GM18517 (cell line): Measurements from ENCODE around the gene GARIN1A.
"Not testable (repeated sequence)": the region's sequence is repeated elsewhere in the genome, so short reads cannot be mapped to it uniquely, and the experiment has no call there.

Experiments used
- ATAC-seq: cut with Tn5 transposase; IDR thresholded peaks from one replicate; pipeline ENCODE4 v1.9.1; 2021; ENCODE audit warnings: mild to moderate bottlenecking, moderate library complexity; ENCODE audit not compliant: unreplicated experiment

Gene GARIN1A

DNA sequence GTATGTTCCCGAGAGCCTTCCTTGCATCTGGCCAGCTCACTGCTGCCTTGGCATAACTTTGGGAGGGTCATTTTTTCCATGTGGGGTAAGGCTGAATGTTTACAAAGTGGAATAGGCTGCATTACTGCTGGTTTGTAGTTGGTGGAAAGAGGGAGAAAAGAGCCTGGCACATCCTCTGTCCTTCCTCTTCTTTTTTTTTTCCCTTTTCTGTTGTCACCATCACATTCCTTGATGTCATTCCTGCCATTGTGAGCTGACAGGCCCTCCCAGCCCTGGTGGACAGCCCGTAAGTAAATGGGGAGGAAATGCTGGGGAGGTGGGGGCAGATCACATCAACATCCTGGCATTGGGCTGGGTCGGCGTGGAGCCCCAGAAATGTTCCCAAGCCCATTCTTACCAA lies at the start of gene GARIN1A:
Gene GARIN1A (plus strand): TSS at position 301 of the 400 bp plus-strand sequence. CDS start 106 bp downstream, outside the sequence.
- no peak for ATAC-seq

DNA sequence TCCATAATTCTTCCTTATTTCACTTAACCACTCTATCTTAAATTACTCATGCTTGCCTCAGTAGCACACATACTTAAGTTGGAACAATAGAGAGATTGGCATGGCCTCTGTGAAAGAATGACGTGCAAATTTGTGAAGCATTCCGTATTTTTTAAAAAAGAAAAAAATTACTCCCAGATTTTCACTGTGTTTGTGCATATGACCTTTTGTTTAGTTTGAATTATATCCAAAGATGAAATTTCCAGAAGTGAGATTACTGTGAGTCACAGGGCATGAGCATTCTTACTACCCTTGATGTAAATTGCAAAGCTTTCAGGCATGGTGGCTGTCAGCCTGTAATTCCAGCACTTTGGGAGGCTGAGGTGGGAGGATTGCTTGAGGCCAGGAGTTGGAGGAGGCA lies 45.0 kb upstream of the GARIN1A start:
- not testable (repeated sequence) for ATAC-seq

DNA sequence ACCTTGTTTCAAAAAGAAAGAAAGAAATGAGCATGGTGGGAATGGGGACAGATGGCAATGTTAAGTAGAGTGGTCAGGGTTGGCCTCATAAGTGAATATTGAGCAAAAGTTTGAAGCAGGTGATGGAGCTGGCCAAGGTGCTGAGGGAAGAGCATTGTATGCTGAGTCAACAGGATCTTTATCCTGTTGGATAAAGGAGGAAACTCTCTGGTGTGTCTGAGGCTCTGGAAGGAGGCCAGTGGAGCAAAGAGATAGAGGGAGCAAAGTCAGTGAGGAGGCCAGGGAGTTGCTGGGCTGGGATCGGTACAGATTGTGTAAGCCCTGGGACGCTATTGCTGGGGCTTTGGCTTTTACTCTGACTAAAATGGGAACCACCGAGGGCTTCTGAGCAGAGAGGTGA lies 38.2 kb upstream of the GARIN1A start:
- not testable (repeated sequence) for ATAC-seq

DNA sequence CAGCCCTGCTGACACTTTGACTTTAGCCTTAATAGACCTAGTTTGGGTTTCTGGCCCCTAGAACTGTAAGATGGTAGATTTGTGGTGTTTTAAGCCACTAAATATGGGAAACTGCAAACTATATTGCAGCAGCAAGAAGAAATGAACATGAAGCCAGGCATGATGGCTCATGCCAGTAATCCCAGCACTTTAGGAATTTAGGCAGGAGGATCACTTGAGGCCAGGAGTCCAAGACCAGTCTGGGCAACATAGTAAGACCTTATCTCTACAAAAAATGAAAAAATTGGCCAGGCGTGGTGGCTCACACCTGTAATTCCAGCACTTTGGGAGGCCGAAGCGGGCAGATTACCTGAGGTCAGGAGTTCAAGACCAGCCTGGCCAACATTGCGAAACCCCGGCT lies 26.9 kb upstream of the GARIN1A start:
- not testable (repeated sequence) for ATAC-seq

DNA sequence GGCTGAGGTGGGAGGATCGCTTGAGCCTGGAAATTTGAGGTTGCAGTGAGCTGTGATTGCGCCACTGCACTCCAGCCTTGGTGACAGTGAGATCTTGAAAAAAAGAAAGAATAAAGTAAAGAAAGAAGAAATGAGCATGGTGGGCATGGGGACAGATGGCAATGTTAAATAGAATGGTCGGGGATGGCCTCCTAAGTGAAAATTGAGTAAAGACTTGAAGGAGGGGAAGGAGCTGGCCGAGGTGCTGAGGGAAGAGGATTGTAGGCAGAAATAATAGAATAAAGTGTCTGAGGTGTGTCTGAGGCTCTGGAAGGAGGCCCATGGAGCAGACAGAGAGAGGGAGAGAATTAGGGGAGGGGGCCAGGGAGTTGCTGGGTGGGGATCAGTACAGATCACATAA lies 26.2 kb upstream of the GARIN1A start:
- not testable (repeated sequence) for ATAC-seq

DNA sequence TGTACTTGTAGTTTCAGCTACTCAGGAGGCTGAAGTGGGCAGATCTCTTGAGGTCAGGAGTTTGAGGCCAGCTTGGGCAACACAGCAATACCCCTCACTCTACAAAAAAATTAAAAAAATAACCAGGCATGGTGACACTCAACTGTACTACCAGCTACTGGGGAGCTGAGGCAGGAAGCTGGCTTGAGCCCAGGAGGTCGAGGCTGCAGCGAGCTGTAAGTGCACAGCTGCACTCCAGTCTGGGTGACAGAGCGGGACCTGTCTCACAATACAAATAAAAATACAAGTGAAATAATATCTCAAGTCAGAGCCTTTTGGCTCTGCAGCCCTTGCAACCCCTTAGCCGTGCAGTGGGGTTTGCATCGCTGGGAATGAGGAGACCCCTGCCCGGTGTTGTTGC lies 25.2 kb upstream of the GARIN1A start:
- ATAC-seq = not testable (repeated sequence)

DNA sequence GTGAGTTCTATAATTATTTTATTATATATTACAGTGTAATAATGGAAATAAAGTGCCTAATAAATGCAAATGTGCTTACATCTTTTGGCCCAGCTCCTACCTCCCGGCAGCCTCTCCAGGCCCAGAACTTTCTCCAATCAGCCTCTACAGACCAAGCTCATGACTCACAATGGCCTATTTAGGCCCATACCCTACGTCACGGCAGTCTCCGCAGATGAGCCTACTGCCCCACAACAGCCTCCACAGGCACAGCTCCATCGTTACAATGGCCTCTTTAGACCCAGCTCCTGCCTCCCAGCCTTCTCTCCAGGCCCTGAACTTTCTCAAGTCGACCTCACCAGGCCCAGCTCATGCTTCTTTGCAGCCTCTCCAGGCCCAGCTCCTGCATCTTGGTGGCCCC lies 21.0 kb upstream of the GARIN1A start:
- not testable (repeated sequence) for ATAC-seq

DNA sequence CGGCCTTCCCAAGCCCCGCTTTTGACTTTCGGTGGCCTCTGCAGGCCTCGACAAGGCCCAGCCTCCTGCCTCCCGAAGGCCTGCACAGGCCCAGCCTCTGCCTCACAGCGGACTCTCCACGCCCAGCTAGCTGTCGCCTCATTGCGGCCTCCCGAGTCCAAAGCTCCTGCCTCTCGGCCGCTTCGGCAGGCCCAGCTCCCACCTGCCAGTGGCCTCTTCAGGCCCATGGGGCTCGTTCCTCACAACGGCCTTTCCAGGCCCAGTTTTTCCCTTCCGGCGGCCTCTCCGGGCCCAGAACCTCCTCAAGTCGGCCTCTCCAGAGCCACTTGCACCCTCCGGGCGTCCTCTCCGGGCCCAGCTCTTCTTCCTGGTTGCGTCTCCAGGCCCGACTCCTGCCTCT lies 19.5 kb upstream of the GARIN1A start:
- ATAC-seq = not testable (repeated sequence)

DNA sequence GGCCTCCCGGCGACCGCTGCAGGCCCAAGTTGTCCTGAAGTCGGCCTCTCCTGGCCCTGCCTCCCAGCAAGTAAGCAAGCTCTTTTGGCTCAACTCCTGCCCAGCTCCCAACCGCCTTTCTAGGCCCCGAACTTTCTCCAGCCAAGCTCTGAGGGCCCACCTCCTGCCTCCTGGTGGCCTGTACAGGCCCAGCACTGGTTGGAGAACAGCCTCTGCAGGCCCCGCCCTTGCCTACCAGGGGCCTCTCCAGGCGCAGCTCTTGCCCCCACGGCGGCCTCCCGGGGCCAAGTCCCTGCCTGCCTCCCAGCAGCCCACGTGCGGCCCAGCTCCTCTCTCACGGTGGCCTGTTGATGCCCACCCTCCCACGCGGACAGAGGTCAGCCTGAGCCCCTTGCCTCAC lies 18.9 kb upstream of the GARIN1A start:
- not testable (repeated sequence) for ATAC-seq

DNA sequence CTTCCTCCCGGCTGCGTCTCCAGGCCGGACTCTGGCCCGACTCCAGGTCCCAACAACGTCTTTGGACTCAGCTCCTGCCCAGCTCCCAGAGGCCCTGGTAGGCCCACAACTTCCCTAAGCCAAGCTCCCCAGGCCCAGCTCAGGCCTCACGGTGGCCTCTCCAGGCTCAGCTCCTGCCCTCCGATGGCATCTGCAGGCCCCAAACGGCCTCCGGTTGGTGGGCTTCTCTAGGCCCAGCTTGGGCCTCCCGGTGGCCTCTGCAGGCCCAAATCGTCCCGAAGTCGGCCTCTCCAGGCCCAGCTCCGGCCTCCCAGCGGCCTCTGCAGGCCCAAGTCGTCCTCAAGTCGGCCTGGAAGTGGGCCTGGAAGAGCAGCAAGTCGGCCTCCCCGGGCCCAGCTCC lies 18.0 kb upstream of the GARIN1A start:
- ATAC-seq = not testable (repeated sequence)

DNA sequence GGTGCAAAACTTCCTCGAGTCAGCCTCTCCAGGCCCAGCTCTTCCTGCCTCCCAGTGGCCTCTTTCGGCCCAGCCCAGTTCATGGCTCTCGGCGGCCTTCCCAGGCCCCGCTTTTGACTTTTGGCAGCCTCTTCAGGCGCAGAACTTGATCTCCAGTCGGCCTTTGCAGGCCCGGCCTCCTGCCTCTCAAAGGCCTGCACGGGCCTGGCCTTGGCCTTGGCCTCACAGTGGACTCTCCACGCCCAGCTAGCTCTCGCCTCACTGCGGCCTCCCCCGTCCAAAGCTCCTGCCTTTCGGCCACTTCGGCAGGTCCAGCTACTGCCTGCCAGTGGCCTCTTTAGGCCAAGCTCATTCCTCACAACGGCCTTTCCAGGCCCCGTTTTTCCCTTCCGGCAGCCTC lies 17.6 kb upstream of the GARIN1A start:
- ATAC-seq = not testable (repeated sequence)

DNA sequence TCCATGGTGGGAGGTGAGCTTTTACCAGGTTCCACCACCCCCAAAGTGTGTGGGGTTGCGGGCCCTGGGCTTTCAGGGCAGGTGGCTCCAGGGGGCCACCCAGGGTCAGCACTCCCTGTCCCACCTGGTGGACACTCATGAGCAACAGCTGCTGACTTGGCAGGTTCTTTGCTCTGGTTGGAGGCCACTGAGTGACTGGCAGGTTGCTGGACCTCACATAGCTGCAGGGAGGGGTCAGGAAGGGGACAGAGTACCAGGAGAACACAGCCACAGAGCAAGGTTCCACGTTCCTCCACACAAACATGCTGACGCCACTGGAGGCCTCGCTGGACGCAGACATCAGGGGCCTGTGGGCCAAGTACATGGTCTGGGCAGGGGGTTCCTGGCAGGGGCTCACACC lies 13.7 kb upstream of the GARIN1A start:
- not testable (repeated sequence) for ATAC-seq

DNA sequence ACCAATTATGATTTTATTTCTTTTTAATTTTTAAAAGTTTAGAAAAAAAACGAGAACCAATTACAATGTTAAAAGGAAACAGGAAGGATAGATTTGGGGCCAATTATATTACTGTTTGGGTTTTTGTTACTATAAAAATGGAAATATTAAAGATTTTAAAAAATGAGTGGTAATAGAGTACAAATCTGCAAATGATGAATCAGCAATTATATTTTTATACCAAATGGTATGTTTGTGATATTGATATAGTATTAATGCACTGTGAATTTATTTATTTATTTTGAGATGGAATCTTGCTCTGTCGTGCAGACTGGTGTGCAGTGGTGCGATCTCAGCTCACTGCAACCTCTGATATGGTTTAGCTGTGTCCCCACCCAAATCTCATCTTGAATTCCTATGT lies 11.5 kb upstream of the GARIN1A start:
- no peak for ATAC-seq

DNA sequence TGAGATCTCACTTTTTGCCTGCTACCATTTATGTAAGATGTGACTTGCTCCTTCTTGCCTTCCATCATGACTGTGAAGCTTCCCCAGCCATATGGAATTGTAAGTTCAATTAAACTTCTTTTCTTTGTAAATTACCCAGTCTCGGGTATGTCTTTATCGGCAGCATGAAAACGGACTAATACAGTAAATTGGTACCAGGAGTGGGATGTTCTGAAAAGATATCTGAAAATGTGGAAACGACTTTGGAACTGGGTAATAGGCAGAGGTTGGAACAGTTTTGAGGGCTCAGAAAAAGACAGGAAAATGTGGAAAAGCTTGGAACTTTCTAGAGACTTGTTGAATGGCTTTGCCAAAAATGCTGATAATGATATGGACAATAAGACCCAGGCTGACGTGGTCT lies 10.6 kb upstream of the GARIN1A start:
- no peak for ATAC-seq

DNA sequence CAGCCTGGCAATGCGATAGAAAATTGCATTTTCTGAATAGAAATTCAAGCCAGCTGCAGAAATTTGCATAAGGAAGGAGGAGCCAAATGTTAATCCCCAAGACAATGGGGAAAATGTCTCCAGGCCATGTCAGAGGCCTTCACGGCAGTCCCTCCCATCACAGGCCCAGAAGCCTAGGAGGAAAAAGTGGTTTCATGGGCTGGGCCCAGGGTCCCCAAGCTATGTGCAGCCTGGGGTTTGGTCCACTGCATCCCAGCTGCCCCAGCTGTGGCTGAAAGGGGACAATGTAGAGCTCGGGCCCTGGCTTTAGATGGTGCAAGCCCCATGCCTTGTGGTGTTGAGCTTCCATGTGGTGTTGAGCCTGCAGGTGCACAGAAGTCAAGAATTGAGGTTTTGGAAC lies 10.0 kb upstream of the GARIN1A start:
- ATAC-seq = no peak

DNA sequence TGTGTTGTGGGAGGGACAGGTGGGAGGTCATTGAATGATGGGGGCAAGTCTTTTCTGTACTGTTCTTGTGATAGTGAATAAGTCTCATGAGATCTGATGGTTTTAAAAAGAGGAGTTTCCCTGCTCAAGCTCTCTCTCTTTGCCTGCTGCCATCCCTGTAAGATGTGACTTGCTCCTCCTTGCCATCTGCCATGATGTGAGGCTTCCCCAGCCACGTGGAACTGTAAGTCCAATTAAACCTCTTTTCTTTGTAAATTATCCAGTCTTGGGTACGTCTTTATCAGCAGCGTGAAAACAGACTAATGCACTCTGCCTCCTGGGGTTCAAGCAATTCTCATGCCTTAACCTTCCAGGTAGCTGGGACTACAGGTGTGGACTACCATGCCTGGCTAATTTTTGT lies 8.9 kb upstream of the GARIN1A start:
- not testable (repeated sequence) for ATAC-seq

DNA sequence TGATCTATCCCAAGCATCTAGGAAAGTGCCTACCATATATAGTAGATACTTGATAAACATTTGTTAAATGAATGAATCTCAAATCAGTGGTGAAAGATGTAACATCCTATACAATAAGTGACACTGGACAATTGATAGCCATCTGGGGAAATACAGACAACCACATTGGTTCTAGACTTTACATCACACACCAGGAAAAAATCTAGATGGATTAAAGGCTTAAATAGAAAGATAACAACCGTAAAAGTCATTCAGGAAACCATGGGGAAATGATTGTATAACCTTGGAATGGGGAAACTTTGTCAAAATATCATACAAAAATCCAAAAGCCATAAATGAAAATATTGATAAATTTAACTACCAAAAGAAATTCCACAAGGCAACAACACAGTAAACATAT lies 7.0 kb upstream of the GARIN1A start:
- no peak for ATAC-seq

DNA sequence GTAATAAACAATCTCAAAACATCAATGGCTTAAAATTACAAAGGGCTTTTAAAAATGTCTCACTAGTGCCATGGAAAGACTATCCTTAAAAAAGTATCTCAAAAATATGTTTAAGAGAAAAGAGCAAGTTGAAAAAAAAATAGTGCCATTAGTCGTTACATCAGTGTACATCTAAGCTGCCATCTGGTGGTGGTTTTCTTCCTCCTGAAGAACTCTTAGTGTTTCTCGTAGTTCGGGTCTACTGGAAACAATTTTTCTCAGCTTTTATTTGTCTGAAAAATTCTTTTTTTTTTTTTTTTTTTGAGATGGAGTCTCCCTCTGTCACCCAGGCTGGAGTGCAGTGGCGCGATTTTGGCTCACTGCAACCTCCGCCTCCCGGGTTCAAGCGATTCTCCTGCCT lies 5.9 kb upstream of the GARIN1A start:
- no peak for ATAC-seq

DNA sequence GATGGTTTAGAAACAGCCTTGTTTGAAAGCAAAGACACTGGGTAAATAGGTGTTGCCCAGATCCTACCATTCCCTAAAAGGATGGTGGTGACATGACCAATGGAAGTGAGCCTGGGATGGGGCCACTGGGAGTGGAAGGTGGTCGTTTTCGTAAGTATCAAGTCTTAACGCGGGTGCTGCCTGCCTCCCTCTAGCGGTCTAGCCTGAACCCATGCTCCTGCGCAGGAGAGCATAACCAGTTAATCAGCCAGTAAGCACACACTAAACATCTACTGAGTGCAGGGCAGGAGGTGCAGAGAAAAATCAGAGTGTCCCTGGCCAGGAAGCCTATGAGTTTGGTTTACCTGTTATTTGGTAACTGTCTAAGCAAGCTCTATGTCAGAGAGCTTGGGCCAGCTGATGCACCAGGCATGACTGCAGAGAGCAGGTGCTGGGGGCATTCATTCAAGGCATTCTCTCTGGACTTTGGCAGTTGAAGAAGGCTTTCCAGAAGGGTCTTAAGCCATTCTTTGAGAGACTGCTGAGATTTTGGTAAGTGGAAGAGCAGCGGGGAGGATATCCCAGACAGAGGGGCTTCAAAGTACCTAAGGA lies 930 bp downstream of the GARIN1A start:
- no peak for ATAC-seq

DNA sequence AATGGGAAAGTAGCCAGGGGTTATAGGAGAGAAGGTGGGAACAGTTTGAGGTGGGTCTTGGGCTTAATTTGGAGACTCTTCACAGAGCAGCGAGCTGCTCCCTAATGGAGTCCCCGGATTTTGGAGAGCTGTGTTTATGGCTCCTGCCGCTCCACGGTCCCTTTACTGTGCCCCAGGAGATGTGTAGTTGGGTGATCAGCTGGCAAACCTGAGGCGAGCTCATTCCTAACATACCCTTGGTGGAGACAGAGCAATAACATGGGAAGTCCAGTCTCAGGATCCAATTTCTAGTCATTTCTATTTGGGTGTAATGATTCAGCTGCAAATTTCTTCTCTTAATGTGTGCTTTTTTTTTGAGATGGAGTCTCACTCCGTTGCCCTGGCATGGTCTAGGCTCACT lies 1.5 kb downstream of the GARIN1A start:
- no peak for ATAC-seq

DNA sequence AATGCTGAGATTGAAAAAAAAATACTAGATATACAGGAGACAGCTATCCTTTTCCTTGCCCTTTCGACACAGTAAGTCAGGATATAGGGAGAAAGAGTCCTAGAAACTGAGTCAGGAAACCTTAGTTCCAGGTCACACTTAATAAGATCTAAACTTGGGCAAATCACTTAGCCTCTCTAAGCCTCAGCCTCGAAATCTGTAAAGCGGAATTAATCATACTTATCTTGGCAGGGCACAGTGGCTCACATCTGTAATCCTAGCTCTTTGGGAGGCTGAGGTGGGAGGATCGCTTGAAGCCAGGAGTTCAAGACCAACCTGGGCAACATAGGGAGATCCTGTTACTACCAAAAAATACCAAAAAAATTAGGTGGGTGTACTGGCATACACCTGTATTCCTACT lies 4.6 kb downstream of the GARIN1A start:
- no peak for ATAC-seq

DNA sequence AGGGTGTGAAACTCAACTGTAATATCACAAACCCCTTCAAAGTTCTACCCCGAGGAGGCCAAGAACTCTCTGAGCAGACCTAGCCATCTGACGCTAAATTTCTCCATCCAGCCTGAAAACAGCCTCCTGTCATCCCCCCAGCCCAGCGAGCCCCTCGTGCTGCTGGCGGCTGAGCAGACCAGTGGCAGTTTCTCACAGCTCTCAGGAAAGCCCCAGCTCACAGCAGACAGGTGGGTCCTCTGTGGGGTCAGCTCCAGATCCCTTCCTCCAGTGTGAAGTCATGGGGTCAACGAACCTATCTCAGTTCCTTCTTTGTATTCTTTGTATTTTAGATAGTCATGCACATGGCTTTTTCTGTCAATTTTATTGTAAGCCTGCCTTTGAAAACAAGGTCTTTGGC lies 7.8 kb downstream of the GARIN1A start:
- ATAC-seq = no peak

DNA sequence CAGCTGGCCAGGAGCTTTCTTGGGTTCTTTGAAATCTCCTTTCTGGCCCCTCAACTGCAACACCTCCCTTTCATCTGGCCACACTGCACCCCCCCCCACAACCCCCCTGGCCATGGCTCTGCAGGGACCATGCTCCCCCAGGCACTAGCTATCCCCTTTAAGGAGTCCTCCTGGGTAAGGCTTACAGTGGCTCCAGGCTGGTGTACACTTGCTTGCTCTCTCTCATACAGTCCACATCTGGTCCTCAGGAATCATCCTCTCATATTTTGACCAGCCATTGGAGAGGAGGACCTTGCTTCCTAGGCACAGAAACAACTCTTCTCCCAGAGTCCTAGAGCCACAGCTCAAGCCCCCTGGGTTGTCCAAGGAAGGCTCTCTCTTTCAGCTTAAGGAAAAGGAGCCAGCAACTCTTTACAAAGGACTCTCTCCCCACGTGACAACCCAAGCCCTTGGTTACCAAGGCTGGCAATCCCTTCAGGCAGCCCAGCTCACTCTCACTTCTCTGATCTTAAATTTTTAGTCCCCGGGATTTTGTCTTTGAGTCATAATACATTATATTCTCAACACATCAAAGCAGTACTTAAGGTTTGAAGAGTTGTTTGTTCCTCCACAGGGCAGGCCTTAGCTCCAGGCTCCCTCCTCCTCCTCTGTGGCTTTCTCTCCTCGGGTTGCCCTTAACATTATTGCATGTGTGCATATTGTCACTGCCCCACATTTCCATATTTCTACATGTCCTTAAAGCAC lies 9.9 kb downstream of the GARIN1A start:
- no peak for ATAC-seq
